PC-3 (cell line): ENCODE results near the gene ADM5.

Source experiments
- EZH2 ChIP-seq: fragments of 300-600 bp; sonication (generic); IDR thresholded peaks from one replicate; pipeline ENCODE4 v1.6.1; 2017; ENCODE audit warnings: antibody characterized with exemption, mild to moderate bottlenecking, low read length; ENCODE audit not compliant: unreplicated experiment
- TF ChIP-seq, protein P1 (sequence below): fragments of 300-600 bp; sonication (generic); conservative IDR thresholded peaks from 2 replicates; pipeline ENCODE4 v1.5.1; 2017; ENCODE audit warnings: antibody characterized with exemption, low read depth, mild to moderate bottlenecking, low read length

DNA sequence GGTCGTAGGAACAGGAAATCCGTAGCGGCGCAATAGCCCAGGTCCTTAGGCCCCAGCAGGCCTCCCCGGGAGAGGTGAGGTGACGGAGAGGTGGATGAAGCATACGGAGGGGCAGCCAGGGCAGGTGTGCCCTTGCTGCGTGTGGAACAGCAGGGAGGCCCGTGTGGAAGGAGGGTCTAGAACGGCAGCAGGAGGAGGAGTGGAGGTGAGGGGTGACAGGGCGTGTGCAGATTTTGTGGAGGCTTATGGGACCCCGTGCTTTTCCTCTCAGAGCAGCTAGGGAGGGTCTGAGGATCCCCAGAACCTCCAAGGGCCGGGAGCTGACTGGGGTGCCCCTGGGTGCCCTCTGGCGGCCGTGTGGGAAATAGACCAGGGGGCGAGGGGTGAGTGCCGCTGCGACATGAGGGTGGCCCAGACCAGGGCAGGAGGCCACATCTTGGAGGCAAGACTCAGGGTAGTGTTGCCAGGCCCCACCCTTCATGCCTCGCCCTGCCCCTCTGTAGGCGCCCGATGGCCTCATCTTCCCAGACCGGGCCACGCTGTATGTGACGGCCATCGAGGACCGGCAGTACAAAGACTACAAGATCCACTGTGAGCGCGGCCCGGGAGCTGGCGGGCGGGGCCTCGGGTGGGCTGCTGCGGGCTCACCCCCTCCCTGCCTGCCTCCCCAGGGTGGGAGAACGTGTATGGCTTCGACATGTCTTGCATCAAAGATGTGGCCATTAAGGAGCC lies 5.0 kb upstream of the ADM5 start:
- TF ChIP-seq, protein P1, sequence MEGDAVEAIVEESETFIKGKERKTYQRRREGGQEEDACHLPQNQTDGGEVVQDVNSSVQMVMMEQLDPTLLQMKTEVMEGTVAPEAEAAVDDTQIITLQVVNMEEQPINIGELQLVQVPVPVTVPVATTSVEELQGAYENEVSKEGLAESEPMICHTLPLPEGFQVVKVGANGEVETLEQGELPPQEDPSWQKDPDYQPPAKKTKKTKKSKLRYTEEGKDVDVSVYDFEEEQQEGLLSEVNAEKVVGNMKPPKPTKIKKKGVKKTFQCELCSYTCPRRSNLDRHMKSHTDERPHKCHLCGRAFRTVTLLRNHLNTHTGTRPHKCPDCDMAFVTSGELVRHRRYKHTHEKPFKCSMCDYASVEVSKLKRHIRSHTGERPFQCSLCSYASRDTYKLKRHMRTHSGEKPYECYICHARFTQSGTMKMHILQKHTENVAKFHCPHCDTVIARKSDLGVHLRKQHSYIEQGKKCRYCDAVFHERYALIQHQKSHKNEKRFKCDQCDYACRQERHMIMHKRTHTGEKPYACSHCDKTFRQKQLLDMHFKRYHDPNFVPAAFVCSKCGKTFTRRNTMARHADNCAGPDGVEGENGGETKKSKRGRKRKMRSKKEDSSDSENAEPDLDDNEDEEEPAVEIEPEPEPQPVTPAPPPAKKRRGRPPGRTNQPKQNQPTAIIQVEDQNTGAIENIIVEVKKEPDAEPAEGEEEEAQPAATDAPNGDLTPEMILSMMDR, result peak; percentile 70
- TF ChIP-seq EZH2, result no peak
